ENCODE measurements around the gene KCND2. TPM values are rescaled to one million over a fixed set of nuclear protein-coding genes. Genes with fewer than 3 reads are reported as not detected.

Gene KCND2
- polyA plus RNA-seq, 2 of the 4 experiments (the other 2 are of a cell fraction), result 0.01 TPM; not detected in 1

- FAIRE-seq, result no peak
- no peaks in the 10 kb centered on the region for H3K4me1 ChIP-seq
- ATAC-seq, result no peak
- POLR2A ChIA-PET, result no interaction called here
- DNase-seq (ENCODE audit: low read depth in 1 of 2, low spot score in 1 of 2), result no peak
- 31% methylated on average over 7 of the region's 7 CpGs for WGBS (ENCODE audit: missing lambda C conversion rate)
- H3K4me3 ChIP-seq, result no peak overlapping the region
- H3K4me2 ChIP-seq, result no peak overlapping the region
- H3K9me3 ChIP-seq, result no peaks in the 10 kb centered on the region
- no peak overlapping the region for H3K27ac ChIP-seq
- TF ChIP-seq ZNF302 (CRISPR knock-in tag; IDR thresholded peaks at IDR 0.05), result no peak
- TF ChIP-seq EHF (CRISPR knock-in tag; IDR thresholded peaks at IDR 0.05), result no peak
- TF ChIP-seq, protein P1, sequence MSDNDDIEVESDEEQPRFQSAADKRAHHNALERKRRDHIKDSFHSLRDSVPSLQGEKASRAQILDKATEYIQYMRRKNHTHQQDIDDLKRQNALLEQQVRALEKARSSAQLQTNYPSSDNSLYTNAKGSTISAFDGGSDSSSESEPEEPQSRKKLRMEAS (IDR thresholded peaks at IDR 0.05), result no peak
- no peak for TF ChIP-seq RARB (CRISPR knock-in tag; IDR thresholded peaks at IDR 0.05)
- no peak for TF ChIP-seq HDAC2 (IDR thresholded peaks at IDR 0.05)
- no peak for TF ChIP-seq SREBF2 (IDR thresholded peaks at IDR 0.05)
- no peak for TF ChIP-seq JUN (IDR thresholded peaks at IDR 0.05)
- TF ChIP-seq TFCP2L1 (CRISPR knock-in tag; IDR thresholded peaks at IDR 0.05), result no peak
- no peak for TF ChIP-seq GATA3 (IDR thresholded peaks at IDR 0.05; ENCODE audit: borderline replicate concordance)
- TF ChIP-seq HOXA7 (CRISPR knock-in tag; IDR thresholded peaks at IDR 0.05), result no peak
- TF ChIP-seq NFE2L2 (conservative IDR thresholded peaks at IDR 0.05; ENCODE audit: low read length), result no peak
- no peak for TF ChIP-seq CEBPB (IDR thresholded peaks at IDR 0.05)
- TF ChIP-seq ESRRA (IDR thresholded peaks at IDR 0.05; ENCODE audit: borderline replicate concordance, low read length), result no peak
- CTCF ChIA-PET, result no interaction called here
These were observed 251.0 kb downstream of the KCND2 start for GRCh38 chr7:120523985-120524384.

- WGBS (ENCODE audit: missing lambda C conversion rate), result 11% methylated on average over 5 of the region's 5 CpGs
These were observed 254.0 kb downstream of the KCND2 start for GRCh38 chr7:120526902-120527509.

GRCh38 chr7:120529736-120530135 is 256.8 kb downstream of the KCND2 start:
- no peaks in the 10 kb centered on the region for H3K4me1 ChIP-seq
- H3K27ac ChIP-seq, result no peak overlapping the region
- 15% methylated on average over 5 of the region's 5 CpGs for WGBS (ENCODE audit: missing lambda C conversion rate)
- H3K4me3 ChIP-seq, result no peak overlapping the region
- FAIRE-seq (no peak), ATAC-seq (no peak), DNase-seq (ENCODE audit: low read depth in 1 of 2, low spot score in 1 of 2) (no peak)
- H3K4me2 ChIP-seq, result no peak overlapping the region
- no peaks in the 10 kb centered on the region for H3K9me3 ChIP-seq
- POLR2A ChIA-PET, result no interaction called here
- no peak for TF ChIP-seq ZSCAN20 (CRISPR knock-in tag; IDR thresholded peaks at IDR 0.05)
- no peak for TF ChIP-seq CHD4 (IDR thresholded peaks at IDR 0.05; ENCODE audit: borderline replicate concordance)
- no peak for TF ChIP-seq PHF8 (IDR thresholded peaks at IDR 0.05; ENCODE audit: borderline replicate concordance, low read depth)
- TF ChIP-seq RARB (CRISPR knock-in tag; IDR thresholded peaks at IDR 0.05), result no peak
- TF ChIP-seq NFE2L2 (conservative IDR thresholded peaks at IDR 0.05; ENCODE audit: low read length), result no peak
- TF ChIP-seq, protein P2, sequence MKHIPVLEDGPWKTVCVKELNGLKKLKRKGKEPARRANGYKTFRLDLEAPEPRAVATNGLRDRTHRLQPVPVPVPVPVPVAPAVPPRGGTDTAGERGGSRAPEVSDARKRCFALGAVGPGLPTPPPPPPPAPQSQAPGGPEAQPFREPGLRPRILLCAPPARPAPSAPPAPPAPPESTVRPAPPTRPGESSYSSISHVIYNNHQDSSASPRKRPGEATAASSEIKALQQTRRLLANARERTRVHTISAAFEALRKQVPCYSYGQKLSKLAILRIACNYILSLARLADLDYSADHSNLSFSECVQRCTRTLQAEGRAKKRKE (CRISPR knock-in tag; IDR thresholded peaks at IDR 0.05; ENCODE audit: low read depth), result no peak
- TF ChIP-seq RCOR1 (IDR thresholded peaks at IDR 0.05; ENCODE audit: low read depth, low read length), result no peak
- TF ChIP-seq KDM5A (IDR thresholded peaks at IDR 0.05), result no peak
- CTCF ChIA-PET, result no interaction called here

More at GRCh38 chr7:120526902-120527509, 254.0 kb downstream of the KCND2 start:
- DNase-seq (ENCODE audit: low read depth in 1 of 2, low spot score in 1 of 2), result no peak
- H3K4me3 ChIP-seq, result no peak overlapping the region
- no peaks in the 10 kb centered on the region for H3K9me3 ChIP-seq
- no peak for ATAC-seq
- no peak overlapping the region for H3K27ac ChIP-seq
- no peaks in the 10 kb centered on the region for H3K4me1 ChIP-seq
- POLR2A ChIA-PET, result no interaction called here
- no peak overlapping the region for H3K4me2 ChIP-seq
- no peak for TF ChIP-seq FOXS1 (CRISPR knock-in tag; IDR thresholded peaks at IDR 0.05)
- TF ChIP-seq BHLHE40 (IDR thresholded peaks at IDR 0.05; ENCODE audit: low read depth, low read length), result no peak
- TF ChIP-seq, protein P3, sequence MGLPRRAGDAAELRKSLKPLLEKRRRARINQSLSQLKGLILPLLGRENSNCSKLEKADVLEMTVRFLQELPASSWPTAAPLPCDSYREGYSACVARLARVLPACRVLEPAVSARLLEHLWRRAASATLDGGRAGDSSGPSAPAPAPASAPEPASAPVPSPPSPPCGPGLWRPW (IDR thresholded peaks at IDR 0.05), result no peak
- no peak for TF ChIP-seq RNF2 (IDR thresholded peaks at IDR 0.05; ENCODE audit: borderline replicate concordance, low read depth)
- TF ChIP-seq MAZ (IDR thresholded peaks at IDR 0.05; ENCODE audit: borderline replicate concordance, low read depth, low read length), result no peak
- TF ChIP-seq BCL3 (IDR thresholded peaks at IDR 0.05), result no peak
- TF ChIP-seq E2F6 (IDR thresholded peaks at IDR 0.05; ENCODE audit: borderline replicate concordance, low read depth), result no peak
- no peak for TF ChIP-seq EP300 (IDR thresholded peaks at IDR 0.05)
- no peak for TF ChIP-seq ZNF302 (CRISPR knock-in tag; IDR thresholded peaks at IDR 0.05)
- CTCF ChIA-PET, result no interaction called here
- no peak for FAIRE-seq
